HepG2 (cell line): ENCODE results near the gene NID2. TPM values are rescaled to one million over a fixed set of nuclear protein-coding genes. Genes with fewer than 3 reads are reported as not detected.

Experiments
- GMEB2 ChIP-seq: IDR thresholded peaks from 2 replicates; pipeline ENCODE4 v1.6.1; 2016; ENCODE audit warnings: missing biosample characterization, missing genetic modification reagents, low read depth
- NFATC3 ChIP-seq: sonication (generic); formaldehyde crosslinking; IDR thresholded peaks from 2 replicates; pipeline ENCODE4 v1.5.1; 2020; ENCODE audit warnings: mild to moderate bottlenecking, missing genetic modification reagents
- NFRKB ChIP-seq: fragments of 450-650 bp; IDR thresholded peaks from 2 replicates; pipeline ENCODE4 v1.6.1; 2017
- RERE ChIP-seq: IDR thresholded peaks from 2 replicates; pipeline ENCODE4 v1.6.1; 2016; ENCODE audit warnings: low read depth, missing genetic modification reagents, missing compliant biosample characterization
- ZBTB20 ChIP-seq: sonication (generic); formaldehyde crosslinking; IDR thresholded peaks from 2 replicates; pipeline ENCODE4 v1.8.1; 2023; ENCODE audit warnings: missing genetic modification reagents, low read depth, mild to moderate bottlenecking, borderline replicate concordance
- ZNF431 ChIP-seq: sonication (generic); formaldehyde crosslinking; IDR thresholded peaks from 2 replicates; pipeline ENCODE4 v1.9.0; 2022; ENCODE audit warnings: missing genetic modification reagents, low read depth, mild to moderate bottlenecking, borderline replicate concordance
- polyA plus RNA-seq, 8 experiments: library from polyadenylated mRNA; depleted of rRNA in 3 of 8; stranded (reverse) in 7 of 8; unstranded in 1 of 8; fragments of >200 nt; fragmentation: Illumina TruSeq in 4 of 8; extraction: Trizol in 4 of 8; gene quantifications; 2 replicates each; pipeline versions ENCODE4 v1.2.1 to v1.2.3, GENCODE V29; 2011 to 2016; ENCODE audit warnings: low read depth in 4 of 8, missing spikeins in 1 of 8, mixed read lengths in 1 of 8; ENCODE audit not compliant: insufficient read depth in 1 of 8
- total RNA-seq, 5 experiments: library from RNA; depleted of rRNA; stranded (reverse); fragments of >200 nt; fragmentation: Illumina TruSeq; extraction: Trizol; gene quantifications; 2 replicates each; pipeline ENCODE4 v1.2.3, GENCODE V29; 2016; ENCODE audit warnings: low read depth in 1 of 5
- TF ChIP-seq, protein P1 (sequence below): sonication (generic); formaldehyde crosslinking; IDR thresholded peaks from 2 replicates; pipeline ENCODE4 v1.8.0; 2022; ENCODE audit warnings: missing genetic modification reagents, mild to moderate bottlenecking, borderline replicate concordance
- TF ChIP-seq, protein P2 (sequence below): sonication (generic); formaldehyde crosslinking; IDR thresholded peaks from 2 replicates; pipeline ENCODE4 v1.5.0; 2020; ENCODE audit warnings: missing genetic modification reagents, mild to moderate bottlenecking, borderline replicate concordance

The NID2 gene
- total and polyA plus RNA-seq, 2 of the 13 experiments (the other 11 are each of a cell fraction or from before 2014, with no cell fraction given): 0.11 TPM; not detected in 1

GRCh38 chr14:52018252-52018651, 50.6 kb downstream of the NID2 start (continued):
- no peak for TF ChIP-seq RERE (CRISPR knock-in tag)
- TF ChIP-seq ZBTB20 (CRISPR knock-in tag): no peak
- no peak for TF ChIP-seq NFATC3 (CRISPR knock-in tag)
- TF ChIP-seq, protein P1, sequence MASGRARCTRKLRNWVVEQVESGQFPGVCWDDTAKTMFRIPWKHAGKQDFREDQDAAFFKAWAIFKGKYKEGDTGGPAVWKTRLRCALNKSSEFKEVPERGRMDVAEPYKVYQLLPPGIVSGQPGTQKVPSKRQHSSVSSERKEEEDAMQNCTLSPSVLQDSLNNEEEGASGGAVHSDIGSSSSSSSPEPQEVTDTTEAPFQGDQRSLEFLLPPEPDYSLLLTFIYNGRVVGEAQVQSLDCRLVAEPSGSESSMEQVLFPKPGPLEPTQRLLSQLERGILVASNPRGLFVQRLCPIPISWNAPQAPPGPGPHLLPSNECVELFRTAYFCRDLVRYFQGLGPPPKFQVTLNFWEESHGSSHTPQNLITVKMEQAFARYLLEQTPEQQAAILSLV (CRISPR knock-in tag): no peak
- TF ChIP-seq NFRKB: no peak
- TF ChIP-seq, protein P2, sequence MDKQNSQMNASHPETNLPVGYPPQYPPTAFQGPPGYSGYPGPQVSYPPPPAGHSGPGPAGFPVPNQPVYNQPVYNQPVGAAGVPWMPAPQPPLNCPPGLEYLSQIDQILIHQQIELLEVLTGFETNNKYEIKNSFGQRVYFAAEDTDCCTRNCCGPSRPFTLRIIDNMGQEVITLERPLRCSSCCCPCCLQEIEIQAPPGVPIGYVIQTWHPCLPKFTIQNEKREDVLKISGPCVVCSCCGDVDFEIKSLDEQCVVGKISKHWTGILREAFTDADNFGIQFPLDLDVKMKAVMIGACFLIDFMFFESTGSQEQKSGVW: no peak
- no peak for TF ChIP-seq ZNF431 (CRISPR knock-in tag)
- TF ChIP-seq GMEB2 (CRISPR knock-in tag): no peak
